GM12864 (cell line): ENCODE data around the gene PAPPA2.

Experiments used
- DNase-seq: peaks from one replicate; pipeline ENCODE4 v3.0.0-alpha.2; 2011; ENCODE audit warnings: low read depth
- H3K4me3 ChIP-seq: 2 replicates; pipeline ENCODE4 v1.5.1; 2011; ENCODE audit warnings: mild to moderate bottlenecking, low read depth, low read length, control low read depth
- TF ChIP-seq, protein P1 (sequence below): IDR thresholded peaks from 2 replicates; pipeline ENCODE4 v1.5.1; 2011; ENCODE audit warnings: low read depth, mild to moderate bottlenecking, moderate library complexity, low read length, control low read depth, inconsistent platforms; ENCODE audit errors: missing control alignments

Gene PAPPA2

GRCh38 chr1:176719447-176719846 is 256.5 kb downstream of the PAPPA2 start:
- no peak for DNase-seq
- H3K4me3 ChIP-seq = no peak overlapping the region
- TF ChIP-seq, protein P1, sequence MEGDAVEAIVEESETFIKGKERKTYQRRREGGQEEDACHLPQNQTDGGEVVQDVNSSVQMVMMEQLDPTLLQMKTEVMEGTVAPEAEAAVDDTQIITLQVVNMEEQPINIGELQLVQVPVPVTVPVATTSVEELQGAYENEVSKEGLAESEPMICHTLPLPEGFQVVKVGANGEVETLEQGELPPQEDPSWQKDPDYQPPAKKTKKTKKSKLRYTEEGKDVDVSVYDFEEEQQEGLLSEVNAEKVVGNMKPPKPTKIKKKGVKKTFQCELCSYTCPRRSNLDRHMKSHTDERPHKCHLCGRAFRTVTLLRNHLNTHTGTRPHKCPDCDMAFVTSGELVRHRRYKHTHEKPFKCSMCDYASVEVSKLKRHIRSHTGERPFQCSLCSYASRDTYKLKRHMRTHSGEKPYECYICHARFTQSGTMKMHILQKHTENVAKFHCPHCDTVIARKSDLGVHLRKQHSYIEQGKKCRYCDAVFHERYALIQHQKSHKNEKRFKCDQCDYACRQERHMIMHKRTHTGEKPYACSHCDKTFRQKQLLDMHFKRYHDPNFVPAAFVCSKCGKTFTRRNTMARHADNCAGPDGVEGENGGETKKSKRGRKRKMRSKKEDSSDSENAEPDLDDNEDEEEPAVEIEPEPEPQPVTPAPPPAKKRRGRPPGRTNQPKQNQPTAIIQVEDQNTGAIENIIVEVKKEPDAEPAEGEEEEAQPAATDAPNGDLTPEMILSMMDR = no peak

GRCh38 chr1:176720838-176721237 is 257.9 kb downstream of the PAPPA2 start:
- no peak for DNase-seq
- H3K4me3 ChIP-seq = no peak overlapping the region
- TF ChIP-seq, protein P1 = no peak

DNA sequence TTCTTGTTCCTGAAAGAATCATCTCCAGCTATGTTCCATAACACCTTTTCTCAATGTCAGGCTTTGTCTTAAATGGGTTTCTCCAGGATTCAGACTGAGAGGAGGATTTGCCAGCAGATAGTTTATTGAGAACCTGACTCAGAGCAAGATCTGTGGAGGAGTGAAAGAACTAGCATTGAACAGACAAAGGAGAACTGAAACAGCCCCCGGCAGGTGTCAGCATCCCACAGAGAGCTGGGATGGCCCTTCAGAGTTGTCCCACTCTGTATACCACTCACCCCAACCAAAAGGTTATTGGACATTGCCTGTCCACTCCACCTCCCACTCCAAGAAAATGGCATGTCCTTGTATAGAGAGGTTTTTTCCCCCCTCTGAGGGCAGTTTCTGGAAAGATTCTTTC is 270.7 kb downstream of the PAPPA2 start:
- TF ChIP-seq, protein P1 = no peak
- DNase-seq = no peak
- H3K4me3 ChIP-seq = no peak overlapping the region

DNA sequence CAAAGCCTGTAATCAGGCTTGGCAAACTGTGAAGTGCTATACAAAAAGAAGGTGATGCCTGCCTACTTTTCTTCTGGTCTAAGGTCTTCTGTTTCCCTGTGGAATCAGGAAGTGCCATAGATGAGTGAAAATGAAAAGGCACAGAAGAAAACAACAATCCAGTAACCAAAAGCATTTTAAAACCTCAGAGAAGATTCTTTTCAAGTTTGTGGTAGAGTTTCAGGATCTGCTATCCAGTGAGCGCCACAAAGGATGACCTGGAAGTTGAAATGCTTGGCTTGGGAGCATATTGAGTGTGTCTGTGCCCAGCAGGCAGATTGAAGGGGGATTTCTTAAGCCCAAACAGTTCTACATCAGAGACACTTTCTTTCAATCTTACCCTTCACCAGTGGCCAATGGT is 272.2 kb downstream of the PAPPA2 start:
- TF ChIP-seq, protein P1 = no peak
- H3K4me3 ChIP-seq = no peak overlapping the region
- no peak for DNase-seq

GRCh38 chr1:176736015-176736414 is 273.0 kb downstream of the PAPPA2 start:
- DNase-seq = no peak
- TF ChIP-seq, protein P1 = no peak
- H3K4me3 ChIP-seq = no peak overlapping the region

DNA sequence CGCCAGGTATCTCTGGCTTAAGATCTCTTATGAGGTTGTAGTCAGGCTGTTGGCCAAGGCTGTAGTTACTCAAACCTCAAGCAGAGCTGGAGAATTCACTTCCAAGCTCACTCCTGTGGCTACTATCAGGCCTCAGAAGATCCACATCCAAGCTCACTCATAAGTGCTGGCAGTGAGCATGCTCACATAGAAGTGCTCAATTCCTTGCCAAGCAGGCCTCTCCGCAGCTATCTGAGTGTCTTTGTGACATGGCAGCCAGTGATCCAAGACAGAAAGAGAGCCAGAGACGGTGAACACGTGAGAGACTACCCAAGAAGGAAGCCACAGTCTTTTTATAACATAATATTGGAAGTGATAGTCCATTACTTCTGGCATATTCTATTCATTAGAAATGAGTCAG is 278.2 kb downstream of the PAPPA2 start:
- no peak overlapping the region for H3K4me3 ChIP-seq
- TF ChIP-seq, protein P1 = no peak
- no peak for DNase-seq

DNA sequence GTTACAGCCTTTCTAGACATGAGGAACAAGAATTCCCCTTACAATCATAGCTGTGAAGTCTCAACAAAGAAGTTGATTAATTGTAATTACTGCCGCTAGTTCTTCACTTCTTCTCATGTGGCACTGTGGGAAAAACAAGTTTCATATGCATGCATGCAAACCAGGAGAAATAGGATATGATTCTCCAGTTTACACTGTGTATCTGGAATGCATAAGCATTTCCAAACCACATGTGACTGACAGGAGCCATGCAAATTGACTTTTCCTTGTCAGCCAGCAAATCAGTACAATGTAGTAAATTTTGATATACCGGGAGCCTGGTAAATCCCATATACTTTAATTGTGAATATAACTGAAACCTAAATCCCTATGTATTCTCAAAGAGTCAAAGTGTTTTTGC is 279.3 kb downstream of the PAPPA2 start:
- H3K4me3 ChIP-seq = no peak overlapping the region
- no peak for DNase-seq
- TF ChIP-seq, protein P1 = no peak
